Measurements from ENCODE around the gene SIK3. TPM values are rescaled to one million over a fixed set of nuclear protein-coding genes. Genes with fewer than 3 reads are reported as not detected.

SIK3 gene
- total and polyA plus RNA-seq, 2 experiments from 2014 or later: 29.1 to 58.5 TPM

GRCh38 chr11:116849486-116849885 is 248.7 kb downstream of the SIK3 start:
- H3K4me3 ChIP-seq: no peak overlapping the region
- H3K36me3 ChIP-seq: peaks cover 40% of the 10 kb centered on the region
- H3K4me1 ChIP-seq (ENCODE audit: low read depth): no peaks in the 10 kb centered on the region
- no peak for DNase-seq (ENCODE audit: low read depth in 1 of 2, low spot score in 1 of 2)
- no peak for TF ChIP-seq CTCF (IDR thresholded peaks at IDR 0.05; ENCODE audit: low read depth, low read length)
- no peaks in the 10 kb centered on the region for H3K27me3 ChIP-seq
- no peaks in the 10 kb centered on the region for H3K9me3 ChIP-seq (ENCODE audit: low read depth)
- H3K27ac ChIP-seq: no peak overlapping the region

- no peak for DNase-seq (ENCODE audit: low read depth in 1 of 2, low spot score in 1 of 2)
- Histone ChIP-seq H3K27ac (no peak overlapping the region), H3K36me3 (peaks cover 40% of the 10 kb centered on the region), H3K27me3 (no peaks in the 10 kb centered on the region), H3K4me3 (no peak overlapping the region), H3K4me1 (ENCODE audit: low read depth) (no peaks in the 10 kb centered on the region), H3K9me3 (ENCODE audit: low read depth) (no peaks in the 10 kb centered on the region)
- TF ChIP-seq CTCF (IDR thresholded peaks at IDR 0.05; ENCODE audit: low read depth, low read length): no peak
These were observed 249.2 kb downstream of the SIK3 start for GRCh38 chr11:116849060-116849459.

- no peak for TF ChIP-seq CTCF (IDR thresholded peaks at IDR 0.05; ENCODE audit: low read depth, low read length)
- Histone ChIP-seq H3K27me3 (no peaks in the 10 kb centered on the region), H3K4me3 (no peak overlapping the region), H3K27ac (no peak overlapping the region), H3K36me3 (peaks cover 41% of the 10 kb centered on the region), H3K4me1 (ENCODE audit: low read depth) (no peaks in the 10 kb centered on the region), H3K9me3 (ENCODE audit: low read depth) (no peaks in the 10 kb centered on the region)
- no peak for DNase-seq (ENCODE audit: low read depth in 1 of 2, low spot score in 1 of 2)
These were observed 250.6 kb downstream of the SIK3 start for GRCh38 chr11:116847612-116848011.

- H3K36me3 ChIP-seq: peaks cover 41% of the 10 kb centered on the region
- no peak for DNase-seq (ENCODE audit: low read depth in 1 of 2, low spot score in 1 of 2)
These were observed 253.5 kb downstream of the SIK3 start for GRCh38 chr11:116844722-116845121.

GRCh38 chr11:116843661-116844060 is 254.6 kb downstream of the SIK3 start:
- DNase-seq (ENCODE audit: low read depth in 1 of 2, low spot score in 1 of 2): no peak
- no peaks in the 10 kb centered on the region for H3K9me3 ChIP-seq (ENCODE audit: low read depth)
- no peak overlapping the region for H3K4me3 ChIP-seq
- peaks cover 37% of the 10 kb centered on the region for H3K36me3 ChIP-seq
- no peak for TF ChIP-seq CTCF (IDR thresholded peaks at IDR 0.05; ENCODE audit: low read depth, low read length)
- no peaks in the 10 kb centered on the region for H3K4me1 ChIP-seq (ENCODE audit: low read depth)
- H3K27me3 ChIP-seq: no peaks in the 10 kb centered on the region
- no peak overlapping the region for H3K27ac ChIP-seq

More at GRCh38 chr11:116844722-116845121, 253.5 kb downstream of the SIK3 start:
- no peaks in the 10 kb centered on the region for H3K27me3 ChIP-seq
- H3K4me1 ChIP-seq (ENCODE audit: low read depth): no peaks in the 10 kb centered on the region
- no peaks in the 10 kb centered on the region for H3K9me3 ChIP-seq (ENCODE audit: low read depth)
- no peak overlapping the region for H3K27ac ChIP-seq
- no peak for TF ChIP-seq CTCF (IDR thresholded peaks at IDR 0.05; ENCODE audit: low read depth, low read length)
- H3K4me3 ChIP-seq: no peak overlapping the region

- no peak overlapping the region for H3K4me3 ChIP-seq
- no peaks in the 10 kb centered on the region for H3K9me3 ChIP-seq (ENCODE audit: low read depth)
- DNase-seq (ENCODE audit: low read depth in 1 of 2, low spot score in 1 of 2): no peak
- TF ChIP-seq CTCF (IDR thresholded peaks at IDR 0.05; ENCODE audit: low read depth, low read length): no peak
- H3K27ac ChIP-seq: peak overlapping the region; percentile 13
- peaks cover 32% of the 10 kb centered on the region for H3K36me3 ChIP-seq
- H3K4me1 ChIP-seq (ENCODE audit: low read depth): peaks cover 6% of the 10 kb centered on the region
- H3K27me3 ChIP-seq: no peaks in the 10 kb centered on the region
These were observed 255.3 kb downstream of the SIK3 start for GRCh38 chr11:116842909-116843308.

Data from cardiac muscle cell (in vitro differentiated cells and primary cell).